NCI-H1092 (cell line): ENCODE measurements around the gene CIDEC.

Source experiments
- DNase-seq: peaks from one replicate; lab custom pipeline; 2025; lab: John Stamatoyannopoulos, UW

Gene CIDEC

GRCh38 chr3:9843715-9844438, 36.2 kb downstream of the CIDEC start, which contains the start of gene RPUSD3:
Gene RPUSD3, minus strand, starts transcription at chr3:9844008. Its CDS starts 18 bp downstream, at chr3:9843990.
- peak; percentile 85 for DNase-seq

GRCh38 chr3:9841015-9841414, 39.0 kb downstream of the CIDEC start:
- no peak for DNase-seq

- DNase-seq: no peak
Observed at GRCh38 chr3:9838856-9839255, 41.2 kb downstream of the CIDEC start.

GRCh38 chr3:9837701-9838582, 42.1 kb downstream of the CIDEC start:
- no peak for DNase-seq

- DNase-seq: no peak
Observed at GRCh38 chr3:9834520-9835380, 45.3 kb downstream of the CIDEC start.

- DNase-seq: no peak
Observed at GRCh38 chr3:9833078-9833477, 47.0 kb downstream of the CIDEC start.

GRCh38 chr3:9831253-9831652, 48.8 kb downstream of the CIDEC start:
- DNase-seq: no peak

GRCh38 chr3:9828801-9829755, 51.0 kb downstream of the CIDEC start:
- DNase-seq: no peak

GRCh38 chr3:9826815-9827573, 53.1 kb downstream of the CIDEC start:
- DNase-seq: no peak

GRCh38 chr3:9825451-9826040, 54.5 kb downstream of the CIDEC start:
- DNase-seq: no peak

GRCh38 chr3:9820946-9821345, 59.1 kb downstream of the CIDEC start:
- DNase-seq: no peak

GRCh38 chr3:9820543-9820942, 59.5 kb downstream of the CIDEC start:
- no peak for DNase-seq

GRCh38 chr3:9818666-9819335, 61.3 kb downstream of the CIDEC start:
- no peak for DNase-seq

GRCh38 chr3:9817436-9817835, 62.6 kb downstream of the CIDEC start:
- DNase-seq: no peak
